Measurements from ENCODE around the gene LY86. TPM values are rescaled to one million over a fixed set of nuclear protein-coding genes. Genes with fewer than 3 reads are reported as not detected.

LY86 gene
- total and polyA plus RNA-seq, 8 donors: 0.16 to 6.1 (median 0.59) TPM; not detected in 1

GRCh38 chr6:6631534-6632276 is 43.2 kb downstream of the LY86 start:
- H3K27ac ChIP-seq: no peak overlapping the region
- intact Hi-C loops (cut with DNase I): no loop called here
- ATAC-seq: peak; percentile 32 to 77 (median 53)

GRCh38 chr6:6633898-6634734 is 45.6 kb downstream of the LY86 start:
- Histone ChIP-seq H3K4me3 (no peak overlapping the region), H3K27ac (no peak overlapping the region), H3K27me3 (no peaks in the 10 kb centered on the region), H3K36me3 (no peaks in the 10 kb centered on the region), H3K4me1 (peaks cover 0 to 8% (median 7%) of the 10 kb centered on the region in 3 donors), H3K9me3 (no peaks in the 10 kb centered on the region)
- no peak for FAIRE-seq
- no peak for TF ChIP-seq CTCF (IDR thresholded peaks at IDR 0.05)
- WGBS, 2 donors: 81 to 83% methylated on average over 6 of the region's 6 CpGs
- ATAC-seq: no peak
- intact Hi-C loops (cut with DNase I): no loop called here
- no peak for DNase-seq

More at GRCh38 chr6:6631534-6632276, 43.2 kb downstream of the LY86 start:
- Histone ChIP-seq H3K4me3 (no peak overlapping the region), H3K4me1 (peaks cover 0 to 8% (median 7%) of the 10 kb centered on the region in 3 donors), H3K9me3 (no peaks in the 10 kb centered on the region), H3K27me3 (no peaks in the 10 kb centered on the region), H3K36me3 (no peaks in the 10 kb centered on the region)
- WGBS, 2 donors: 30 to 45% methylated on average over 2 of the region's 2 CpGs
- no peak for TF ChIP-seq CTCF (IDR thresholded peaks at IDR 0.05)
- FAIRE-seq (no peak), DNase-seq (no peak)

- DNase-seq (no peak), FAIRE-seq (no peak), ATAC-seq (no peak)
- no peak overlapping the region for H3K27ac ChIP-seq
- no peak overlapping the region for H3K4me3 ChIP-seq
- 91 to 96% methylated on average over 1 of the region's 1 CpG for WGBS, 2 donors
- no peaks in the 10 kb centered on the region for H3K27me3 ChIP-seq
- TF ChIP-seq CTCF (IDR thresholded peaks at IDR 0.05): no peak
- no peaks in the 10 kb centered on the region for H3K9me3 ChIP-seq
- intact Hi-C loops (cut with DNase I): no loop called here
- H3K4me1 ChIP-seq: peaks cover 0 to 8% (median 7%) of the 10 kb centered on the region in 3 donors
- H3K36me3 ChIP-seq: no peaks in the 10 kb centered on the region
Measured at GRCh38 chr6:6634735-6635075, 46.2 kb downstream of the LY86 start.

GRCh38 chr6:6635291-6635690 is 46.8 kb downstream of the LY86 start:
- H3K4me3 ChIP-seq: no peak overlapping the region
- ATAC-seq (no peak), DNase-seq (no peak), FAIRE-seq (no peak)
- H3K27me3 ChIP-seq: no peaks in the 10 kb centered on the region
- no peak overlapping the region for H3K27ac ChIP-seq
- intact Hi-C loops (cut with DNase I): no loop called here
- H3K4me1 ChIP-seq: peaks cover 0 to 8% (median 7%) of the 10 kb centered on the region in 3 donors
- H3K9me3 ChIP-seq: no peaks in the 10 kb centered on the region
- no peak for TF ChIP-seq CTCF (IDR thresholded peaks at IDR 0.05)
- no peaks in the 10 kb centered on the region for H3K36me3 ChIP-seq
- 92 to 93% methylated on average over 2 of the region's 2 CpGs for WGBS, 2 donors

Measured in pancreas (tissue), 10 donors.